Cardiac muscle cell (in vitro differentiated cells and primary cell): ENCODE results near the gene SMARCA5. TPM values are rescaled to one million over a fixed set of nuclear protein-coding genes. Genes with fewer than 3 reads are reported as not detected.
A peak's percentile ranks its signal among the peaks of the same experiment; 100 is the strongest.

ENCODE experiments used
- DNase-seq, 2 donors: peaks; one replicate each; pipeline versions ENCODE4 v3.0.0 to v3.0.0-alpha.2; 2010 to 2017; ENCODE audit warnings: low read depth in 1 of 2, low spot score in 1 of 2
- H3K27ac ChIP-seq: fragments of 200-600 bp; sonication (generic); 2 replicates; pipeline ENCODE4 v1.5.1; 2016
- H3K27me3 ChIP-seq: fragments of 200-600 bp; sonication (generic); 2 replicates; pipeline ENCODE4 v1.6.0; 2016; ENCODE audit warnings: control low read depth
- H3K36me3 ChIP-seq: fragments of 200-600 bp; sonication (generic); 2 replicates; pipeline ENCODE4 v1.5.1; 2016; ENCODE audit warnings: control low read depth
- H3K4me1 ChIP-seq: fragments of 200-600 bp; sonication (generic); 2 replicates; pipeline ENCODE4 v1.8.1; 2017; ENCODE audit warnings: low read depth, mild to moderate bottlenecking, mixed run types
- H3K4me3 ChIP-seq: fragments of 200-600 bp; sonication (generic); 2 replicates; pipeline ENCODE4 v1.5.1; 2016; ENCODE audit warnings: mild to moderate bottlenecking
- H3K9me3 ChIP-seq: fragments of 200-600 bp; sonication (generic); 2 replicates; pipeline ENCODE4 v1.5.1; 2017; ENCODE audit warnings: low read depth, mild to moderate bottlenecking, control low read depth
- CTCF ChIP-seq: IDR thresholded peaks from 2 replicates; pipeline ENCODE4 v1.5.1; 2012; ENCODE audit warnings: low read depth, mild to moderate bottlenecking, low read length
- polyA plus RNA-seq: library from polyadenylated mRNA; unstranded; fragments of >200 nt; fragmentation: Nextera tagmentation; extraction: Ambion mirVana; gene quantifications from 2 replicates; pipeline ENCODE4 v1.2.1, GENCODE V29; 2016
- total RNA-seq: library from RNA; depleted of rRNA; stranded (reverse); fragments of >200 nt; gene quantifications from 2 replicates; pipeline ENCODE4 v1.2.3, GENCODE V29; 2016

Gene SMARCA5
- total and polyA plus RNA-seq, 2 experiments from 2014 or later = 45.3 to 49.6 TPM

- Histone ChIP-seq H3K36me3 (no peaks in the 10 kb centered on the region), H3K4me3 (peak overlapping the region; percentile 22), H3K4me1 (no peaks in the 10 kb centered on the region), H3K27me3 (no peaks in the 10 kb centered on the region), H3K9me3 (no peaks in the 10 kb centered on the region), H3K27ac (no peak overlapping the region)
- DNase-seq = peak; percentile 57 to 76
- peak; percentile 51 for TF ChIP-seq CTCF
These were observed 45.6 kb downstream of the SMARCA5 start for GRCh38 chr4:143558823-143559756.

- Histone ChIP-seq H3K27me3 (no peaks in the 10 kb centered on the region), H3K36me3 (no peaks in the 10 kb centered on the region), H3K9me3 (no peaks in the 10 kb centered on the region), H3K4me1 (no peaks in the 10 kb centered on the region), H3K27ac (no peak overlapping the region), H3K4me3 (peak overlapping the region; percentile 22)
- TF ChIP-seq CTCF = no peak
- peak in 1 of 2 donors; percentile 3 for DNase-seq
These were observed 46.2 kb downstream of the SMARCA5 start for GRCh38 chr4:143559757-143560147.

- Histone ChIP-seq H3K36me3 (no peaks in the 10 kb centered on the region), H3K4me3 (no peak overlapping the region), H3K27ac (no peak overlapping the region), H3K27me3 (no peaks in the 10 kb centered on the region), H3K9me3 (no peaks in the 10 kb centered on the region), H3K4me1 (no peaks in the 10 kb centered on the region)
- no peak for TF ChIP-seq CTCF
- no peak for DNase-seq
These were observed 51.0 kb downstream of the SMARCA5 start for GRCh38 chr4:143564472-143564871.

GRCh38 chr4:143575331-143575730, 61.8 kb downstream of the SMARCA5 start:
- no peak for TF ChIP-seq CTCF
- no peaks in the 10 kb centered on the region for H3K4me1 ChIP-seq

GRCh38 chr4:143581331-143581946, 67.9 kb downstream of the SMARCA5 start:
- DNase-seq = no peak

More at GRCh38 chr4:143575331-143575730, 61.8 kb downstream of the SMARCA5 start:
- no peaks in the 10 kb centered on the region for H3K36me3 ChIP-seq
- no peaks in the 10 kb centered on the region for H3K27me3 ChIP-seq
- no peak for DNase-seq
- H3K9me3 ChIP-seq = no peaks in the 10 kb centered on the region
- no peak overlapping the region for H3K4me3 ChIP-seq
- H3K27ac ChIP-seq = no peak overlapping the region

More at GRCh38 chr4:143581331-143581946, 67.9 kb downstream of the SMARCA5 start:
- no peak overlapping the region for H3K4me3 ChIP-seq
- no peaks in the 10 kb centered on the region for H3K27me3 ChIP-seq
- H3K9me3 ChIP-seq = no peaks in the 10 kb centered on the region
- H3K4me1 ChIP-seq = no peaks in the 10 kb centered on the region
- H3K36me3 ChIP-seq = no peaks in the 10 kb centered on the region
- no peak for TF ChIP-seq CTCF
- H3K27ac ChIP-seq = no peak overlapping the region
